PC-9 (cell line): ENCODE data around the gene GUCY1A2.

Experiments used
- CTCF ChIP-seq: fragments of 200-600 bp; sonication (generic); conservative IDR thresholded peaks from 2 replicates; pipeline ENCODE4 v1.6.1; 2017; ENCODE audit warnings: mixed run types, antibody characterized with exemption, mild to moderate bottlenecking, moderate library complexity
- EZH2 ChIP-seq: fragments of 200-600 bp; sonication (generic); IDR thresholded peaks from 2 replicates; pipeline ENCODE4 v1.8.0; 2017; ENCODE audit warnings: antibody characterized with exemption, low read depth

DNA sequence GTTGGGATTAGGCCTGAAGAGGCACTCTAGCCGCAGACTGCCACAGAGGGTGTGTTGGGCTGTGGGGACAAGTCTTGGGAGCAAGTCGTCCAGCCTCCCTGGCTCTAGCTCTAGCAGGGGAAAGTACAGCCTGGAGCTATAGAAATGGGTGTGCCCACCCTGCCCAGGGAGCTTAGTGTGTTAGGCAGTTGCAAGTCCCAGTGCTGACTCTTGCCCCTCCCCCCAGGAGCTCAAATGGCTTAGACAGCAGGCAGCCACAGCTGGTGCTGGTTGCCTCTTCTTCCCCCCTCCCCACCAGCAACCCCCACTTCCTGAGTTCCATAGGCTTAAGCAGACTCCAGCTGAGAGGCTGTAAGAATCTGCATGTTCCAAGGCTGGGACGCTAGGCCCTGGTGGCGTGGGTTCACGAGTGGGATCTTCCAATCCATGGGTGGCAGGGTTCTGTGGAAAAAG is 61.2 kb downstream of the GUCY1A2 start:
- no peak for TF ChIP-seq EZH2
- no peak for TF ChIP-seq CTCF
